ENCODE results near the gene REXO5. TPM values are rescaled to one million over a fixed set of nuclear protein-coding genes. Genes with fewer than 3 reads are reported as not detected.
A peak's percentile ranks its signal among the peaks of the same experiment; 100 is the strongest.
"Not testable (repeated sequence)": the region's sequence is repeated elsewhere in the genome, so short reads cannot be mapped to it uniquely, and the experiment has no call there.

Gene REXO5
- total RNA-seq (2014; rRNA removed; shearing (Covaris generic)): 12.6 and 17.2 TPM in 2 replicates

DNA sequence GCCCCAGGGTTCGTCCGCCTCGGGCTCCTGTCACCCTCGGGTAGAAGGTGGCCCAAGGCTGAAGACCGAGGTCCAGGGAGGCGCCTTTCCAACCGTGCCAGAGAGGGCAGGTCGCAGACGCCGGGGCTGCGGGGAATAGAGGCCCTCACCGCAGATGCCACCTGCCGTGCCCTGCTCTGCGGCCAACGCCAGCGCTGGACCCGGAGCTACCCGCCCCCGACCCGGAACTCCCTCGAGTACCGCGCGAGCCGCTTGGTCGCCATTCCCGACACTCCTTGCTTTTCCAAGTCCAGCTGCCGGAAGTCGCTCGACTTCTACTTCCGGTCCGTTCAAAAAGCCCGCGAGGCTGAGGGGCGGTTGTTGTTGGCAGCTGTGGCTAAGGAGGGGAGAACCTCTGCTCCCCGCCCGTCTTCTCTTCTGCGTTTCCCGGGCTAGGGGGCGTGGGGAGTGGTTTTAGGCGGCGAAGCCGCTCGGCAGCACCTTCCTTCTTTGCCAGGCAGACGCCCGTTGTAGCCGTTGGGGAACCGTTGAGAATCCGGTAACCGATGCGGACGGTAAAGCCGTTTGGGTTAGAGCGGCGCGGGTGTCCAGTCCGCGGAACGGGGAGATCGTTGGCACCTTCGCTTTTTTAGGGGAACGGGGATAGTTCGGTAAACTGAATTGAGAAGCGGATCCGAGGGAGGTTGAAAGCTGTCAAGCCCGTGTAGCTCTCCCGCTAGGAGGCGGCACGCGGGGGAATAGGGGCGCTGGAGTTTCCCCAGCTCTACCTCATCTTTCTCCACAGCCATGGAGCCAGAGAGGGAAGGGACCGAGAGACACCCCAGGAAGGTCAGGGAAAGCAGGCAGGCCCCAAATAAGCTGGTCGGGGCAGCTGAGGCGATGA lies at the start of gene REXO5, which contains the start of gene ERI2:
Gene REXO5, plus strand, starts transcription at position 360 of the 883 bp plus-strand sequence. Its CDS starts 427 bp downstream, at position 787.
Gene ERI2, minus strand, starts transcription at position 305 of the 883 bp plus-strand sequence. Its CDS starts 42 bp downstream, at position 263.
- Histone ChIP-seq H3K4me3 (peak within 1 kb of the TSS; percentile 84), H3K9me3 (replicated peaks) (no peaks in the 10 kb centered on the region), H3K4me1 (no peaks in the 10 kb centered on the region), H3K27ac (peak within 1 kb of the TSS; percentile 93), H3K36me3 (no peaks in the 10 kb centered on the region), H3K27me3 (no peaks in the 10 kb centered on the region)
- peak; percentile 95 to 96 for DNase-seq

- no peak for DNase-seq
- H3K27me3 ChIP-seq: no peaks in the 10 kb centered on the region
- no peak overlapping the region for H3K4me3 ChIP-seq
- no peak overlapping the region for H3K27ac ChIP-seq
- no peaks in the 10 kb centered on the region for H3K9me3 ChIP-seq (replicated peaks)
- H3K4me1 ChIP-seq: no peaks in the 10 kb centered on the region
- H3K36me3 ChIP-seq: no peaks in the 10 kb centered on the region
Measured at GRCh38 chr16:20760346-20760745, 46.0 kb upstream of the REXO5 start.

- no peak for DNase-seq
- Histone ChIP-seq H3K9me3 (replicated peaks) (no peaks in the 10 kb centered on the region), H3K4me1 (no peaks in the 10 kb centered on the region), H3K27me3 (no peaks in the 10 kb centered on the region), H3K27ac (no peak overlapping the region), H3K36me3 (no peaks in the 10 kb centered on the region), H3K4me3 (no peak overlapping the region)
Measured at GRCh38 chr16:20761175-20761574, 45.2 kb upstream of the REXO5 start.

GRCh38 chr16:20762404-20763123 lies 43.8 kb upstream of the REXO5 start:
- Histone ChIP-seq H3K36me3 (no peaks in the 10 kb centered on the region), H3K27me3 (no peaks in the 10 kb centered on the region), H3K9me3 (replicated peaks) (no peaks in the 10 kb centered on the region), H3K27ac (no peak overlapping the region), H3K4me3 (no peak overlapping the region), H3K4me1 (no peaks in the 10 kb centered on the region)
- DNase-seq: no peak

- DNase-seq: peak; percentile 31 to 70
Measured at GRCh38 chr16:20763461-20764232, 42.7 kb upstream of the REXO5 start, which contains the start of gene ACSM3. Gene ACSM3, plus strand, starts transcription at chr16:20764014. Its CDS starts 6,021 bp downstream, at chr16:20770035.

GRCh38 chr16:20764448-20764847 lies 41.9 kb upstream of the REXO5 start:
- H3K27ac ChIP-seq; H3K27me3 ChIP-seq; H3K36me3 ChIP-seq; H3K4me1 ChIP-seq; DNase-seq; H3K9me3 ChIP-seq (replicated peaks); H3K4me3 ChIP-seq: not testable (repeated sequence)

More at GRCh38 chr16:20763461-20764232, 42.7 kb upstream of the REXO5 start, which contains the start of gene ACSM3:
- Histone ChIP-seq H3K4me3 (peak within 1 kb of the TSS; percentile 49), H3K9me3 (replicated peaks) (no peaks in the 10 kb centered on the region), H3K27ac (no peak within 1 kb of the TSS), H3K27me3 (no peaks in the 10 kb centered on the region), H3K36me3 (no peaks in the 10 kb centered on the region), H3K4me1 (no peaks in the 10 kb centered on the region)

DNA sequence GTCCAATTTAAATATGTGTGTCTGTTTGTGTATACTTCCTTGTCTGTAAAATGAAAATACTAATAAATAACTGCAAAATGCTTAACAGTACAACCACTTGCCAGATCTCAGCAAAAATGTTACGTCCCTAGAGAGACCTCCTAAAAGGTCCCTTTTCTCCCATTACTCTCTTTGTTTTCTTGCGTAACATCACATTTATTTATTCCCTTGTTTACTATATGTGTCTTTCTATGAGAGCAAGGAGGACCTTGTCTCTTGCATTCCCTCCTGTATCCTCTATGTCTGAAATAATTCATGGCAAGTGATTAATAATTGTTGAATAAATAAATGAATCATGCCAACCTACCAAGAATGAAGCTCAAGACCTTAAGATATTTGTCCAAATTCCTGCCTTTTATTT lies 40.6 kb upstream of the REXO5 start:
- Histone ChIP-seq H3K4me1 (no peaks in the 10 kb centered on the region), H3K27ac (no peak overlapping the region), H3K9me3 (replicated peaks) (no peaks in the 10 kb centered on the region), H3K36me3 (no peaks in the 10 kb centered on the region), H3K27me3 (no peaks in the 10 kb centered on the region), H3K4me3 (no peak overlapping the region)
- DNase-seq: no peak

- Histone ChIP-seq H3K27me3 (no peaks in the 10 kb centered on the region), H3K27ac (no peak overlapping the region), H3K4me3 (no peak overlapping the region), H3K9me3 (replicated peaks) (no peaks in the 10 kb centered on the region), H3K4me1 (no peaks in the 10 kb centered on the region), H3K36me3 (no peaks in the 10 kb centered on the region)
- DNase-seq: no peak
Measured at GRCh38 chr16:20766294-20766693, 40.0 kb upstream of the REXO5 start.

DNA sequence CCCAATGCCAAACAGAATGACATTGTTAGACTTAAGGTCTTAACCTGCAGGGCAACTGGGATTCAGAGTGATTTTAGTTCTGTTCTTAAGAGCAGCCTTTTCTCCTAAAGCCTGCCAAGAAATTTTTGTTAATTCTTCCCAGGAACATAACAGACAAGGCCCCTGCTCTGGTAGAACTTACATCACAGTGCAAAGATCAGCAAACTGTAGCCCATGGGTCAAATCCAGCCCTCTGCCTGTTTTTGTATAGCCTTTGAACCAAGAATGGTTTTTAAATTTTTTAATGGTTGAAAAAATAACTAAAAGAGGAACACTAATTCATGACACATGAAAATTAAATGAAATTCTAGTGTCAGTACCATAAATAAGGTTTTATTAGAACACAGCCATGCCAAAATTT lies 38.8 kb upstream of the REXO5 start:
- no peaks in the 10 kb centered on the region for H3K4me1 ChIP-seq
- no peaks in the 10 kb centered on the region for H3K36me3 ChIP-seq
- H3K27me3 ChIP-seq: no peaks in the 10 kb centered on the region
- H3K4me3 ChIP-seq: no peak overlapping the region
- H3K9me3 ChIP-seq (replicated peaks): no peaks in the 10 kb centered on the region
- H3K27ac ChIP-seq: no peak overlapping the region
- no peak for DNase-seq

DNA sequence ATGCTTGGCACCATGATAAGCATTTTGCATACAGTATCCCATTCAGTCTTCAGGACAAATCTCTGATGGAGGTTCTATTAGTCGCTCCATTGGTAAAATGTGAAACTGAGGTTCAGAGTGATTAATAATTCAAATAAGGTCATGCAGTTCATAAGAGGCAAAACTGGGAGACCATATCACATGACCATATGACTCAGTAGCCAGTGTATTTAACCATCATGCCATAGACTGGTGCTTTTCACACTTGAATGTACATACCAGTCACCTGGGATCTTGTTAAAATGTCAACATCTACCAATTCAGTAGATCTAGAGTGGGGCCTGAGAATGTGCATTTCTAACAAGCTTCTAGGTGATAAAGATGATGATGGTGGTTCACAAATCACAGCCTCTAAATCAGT lies 38.2 kb upstream of the REXO5 start:
- H3K9me3 ChIP-seq (replicated peaks): no peaks in the 10 kb centered on the region
- H3K4me3 ChIP-seq: no peak overlapping the region
- no peak overlapping the region for H3K27ac ChIP-seq
- no peaks in the 10 kb centered on the region for H3K4me1 ChIP-seq
- no peaks in the 10 kb centered on the region for H3K36me3 ChIP-seq
- DNase-seq: no peak
- no peaks in the 10 kb centered on the region for H3K27me3 ChIP-seq

- no peak for DNase-seq
- no peaks in the 10 kb centered on the region for H3K9me3 ChIP-seq (replicated peaks)
- no peaks in the 10 kb centered on the region for H3K4me1 ChIP-seq
- no peak overlapping the region for H3K27ac ChIP-seq
- H3K36me3 ChIP-seq: no peaks in the 10 kb centered on the region
- no peak overlapping the region for H3K4me3 ChIP-seq
- no peaks in the 10 kb centered on the region for H3K27me3 ChIP-seq
Measured at GRCh38 chr16:20768818-20769217, 37.5 kb upstream of the REXO5 start.

DNA sequence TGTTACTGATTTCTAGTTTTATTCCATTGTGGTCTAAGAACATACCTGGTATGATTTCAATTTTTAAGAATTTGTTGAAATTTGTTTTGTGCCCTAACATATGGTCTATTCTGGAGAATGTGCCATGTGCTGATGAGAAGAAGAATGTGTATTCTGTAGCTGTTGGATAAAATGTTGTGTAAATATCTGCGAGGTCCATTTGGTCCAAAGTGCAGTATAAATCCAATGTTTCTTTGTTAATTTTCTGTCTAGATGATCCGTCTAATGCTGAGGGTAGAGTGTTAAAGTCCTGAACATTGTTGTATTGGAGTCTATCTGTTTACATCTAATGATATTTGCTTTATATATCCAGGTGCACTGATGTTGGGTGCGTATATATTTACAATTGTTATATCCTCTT lies 32.6 kb upstream of the REXO5 start:
- H3K9me3 ChIP-seq (replicated peaks): no peaks in the 10 kb centered on the region
- no peaks in the 10 kb centered on the region for H3K27me3 ChIP-seq
- no peak overlapping the region for H3K27ac ChIP-seq
- H3K36me3 ChIP-seq: no peaks in the 10 kb centered on the region
- no peaks in the 10 kb centered on the region for H3K4me1 ChIP-seq
- DNase-seq: no peak
- no peak overlapping the region for H3K4me3 ChIP-seq

DNA sequence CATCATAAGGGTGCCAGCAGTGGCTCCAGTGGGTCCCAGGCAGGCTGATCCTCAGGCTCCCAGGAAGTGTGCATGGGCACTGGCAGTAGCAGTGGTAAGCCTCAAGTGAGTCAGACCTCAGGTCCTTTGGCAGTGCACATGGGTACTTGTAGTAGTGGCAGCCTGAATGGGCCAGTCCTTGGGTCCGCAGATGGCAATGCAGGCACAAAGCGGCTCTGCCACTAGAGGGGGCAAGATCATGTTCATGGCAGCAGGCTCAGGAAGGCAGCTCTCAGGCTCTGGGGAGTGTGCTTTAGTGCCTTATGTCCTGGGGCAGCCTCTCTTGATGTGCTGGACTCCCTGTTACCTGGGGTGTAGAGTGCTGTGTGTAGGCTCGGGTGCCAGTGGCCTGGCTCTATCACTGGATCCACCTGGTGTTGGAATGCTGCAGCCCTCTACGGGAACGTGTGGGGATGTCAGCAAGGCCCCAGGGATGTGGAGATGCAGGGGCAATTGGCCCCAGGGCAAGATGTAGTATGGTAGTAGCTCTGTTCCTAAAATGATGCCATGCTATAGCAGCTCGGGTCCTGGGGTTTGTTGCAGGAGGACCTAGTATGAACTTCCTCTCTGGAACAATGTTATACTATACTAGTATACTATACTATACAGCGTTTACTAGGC lies 31.5 kb upstream of the REXO5 start:
- no peaks in the 10 kb centered on the region for H3K4me1 ChIP-seq
- no peaks in the 10 kb centered on the region for H3K9me3 ChIP-seq (replicated peaks)
- no peaks in the 10 kb centered on the region for H3K36me3 ChIP-seq
- no peak overlapping the region for H3K4me3 ChIP-seq
- no peak overlapping the region for H3K27ac ChIP-seq
- DNase-seq: peak; percentile 52 to 67
- H3K27me3 ChIP-seq: no peaks in the 10 kb centered on the region

DNA sequence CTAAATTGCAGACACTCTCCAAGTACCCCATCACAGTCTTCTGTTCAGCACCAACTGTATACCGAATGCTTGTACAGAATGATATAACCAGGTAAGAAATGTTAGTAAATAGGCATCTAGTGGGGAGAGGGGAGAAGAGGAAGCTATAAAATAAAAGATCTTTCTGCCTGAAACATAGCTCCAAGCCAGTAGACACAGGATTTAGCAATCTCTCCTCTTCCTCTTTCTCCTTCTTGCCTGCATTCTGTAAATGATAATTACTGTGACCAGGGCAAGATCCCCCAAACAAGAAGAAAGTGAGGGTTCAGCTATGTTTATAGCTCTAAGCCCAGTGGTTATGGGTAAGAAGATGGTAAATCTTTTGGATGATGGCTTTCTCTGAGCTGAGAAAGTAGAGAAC lies 24.6 kb upstream of the REXO5 start:
- H3K36me3 ChIP-seq: no peaks in the 10 kb centered on the region
- no peak for DNase-seq
- no peaks in the 10 kb centered on the region for H3K4me1 ChIP-seq
- H3K9me3 ChIP-seq (replicated peaks): no peaks in the 10 kb centered on the region
- H3K27me3 ChIP-seq: no peaks in the 10 kb centered on the region
- no peak overlapping the region for H3K4me3 ChIP-seq
- H3K27ac ChIP-seq: no peak overlapping the region

Data from SJCRH30 (cell line).